ENCODE measurements around the gene GLT1D1. TPM values are rescaled to one million over a fixed set of nuclear protein-coding genes. Genes with fewer than 3 reads are reported as not detected.

GLT1D1 gene
- polyA plus RNA-seq, 3 donors: 40.6 to 55.6 (median 53.3) TPM

DNA sequence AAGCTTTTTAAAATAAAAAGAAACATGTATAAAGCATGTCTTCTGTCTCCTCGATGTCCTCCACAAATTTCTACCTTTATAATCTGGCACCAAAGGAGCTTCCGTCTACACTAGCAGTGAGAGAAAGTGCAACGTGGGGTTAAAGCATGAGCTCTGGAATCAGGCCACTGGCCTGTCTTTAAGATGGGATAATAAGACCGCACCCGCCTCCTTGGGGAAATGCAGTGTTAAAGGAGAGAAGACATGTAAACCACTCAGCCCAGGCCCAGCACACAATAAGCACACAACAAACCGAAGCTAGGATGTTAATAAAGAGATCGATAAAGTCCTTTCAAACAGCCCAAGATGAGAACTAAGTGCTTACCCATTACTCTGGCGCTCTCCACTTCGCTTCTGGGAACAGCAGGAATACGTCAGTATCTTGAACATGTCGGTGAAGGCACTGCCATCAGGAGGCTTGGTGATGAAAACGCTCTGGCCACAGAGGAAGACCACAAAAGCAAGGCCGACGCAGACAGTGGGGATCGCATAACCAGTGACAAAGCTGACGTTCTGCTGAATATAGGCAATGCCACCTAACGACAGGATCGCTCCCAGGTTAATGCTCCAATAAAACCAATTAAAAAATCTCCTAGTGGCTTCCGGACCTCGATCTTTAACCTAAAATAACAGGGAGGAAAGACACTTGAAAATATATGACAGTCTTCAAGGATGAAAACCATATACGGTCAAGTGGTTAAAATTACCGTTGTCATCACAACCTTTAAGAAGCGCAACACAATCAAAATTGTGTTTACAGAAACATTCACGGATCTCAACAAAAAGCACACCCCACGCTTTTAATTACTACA is 38.6 kb upstream of the GLT1D1 start:
- H3K79me2 ChIP-seq (ENCODE audit: insufficient read depth, low read length): peaks cover 100% of the 10 kb centered on the region
- intact Hi-C loops (cut with micrococcal nuclease): loop anchor here in 1 of 2 donors (5.0 kb wide), 1 partner anchor 38 kb away; the partner anchor contains the start of gene GLT1D1
- no peaks in the 10 kb centered on the region for H3K27me3 ChIP-seq (ENCODE audit: control insufficient read depth in 2 of 2, insufficient read depth in 2 of 2, low read length in 2 of 2)
- no peaks in the 10 kb centered on the region for H3K9me3 Mint-ChIP-seq
- peaks cover 57% of the 10 kb centered on the region for H3K4me1 Mint-ChIP-seq
- H4K20me1 ChIP-seq (ENCODE audit: insufficient read depth, low read length): peaks cover 84% of the 10 kb centered on the region
- WGBS (ENCODE audit: insufficient coverage): 97% methylated on average over 10 of the region's 25 CpGs
- no peak for DNase-seq
- peaks cover 0 to 2% (median 0%) of the 10 kb centered on the region in 3 donors for H3K27me3 Mint-ChIP-seq (ENCODE audit: low read depth in 3 of 3)
- H3K9me3 ChIP-seq (replicated peaks in 1 of 2; ENCODE audit: control insufficient read depth in 1 of 2, insufficient read depth in 1 of 2, low read length in 2 of 2): no peaks in the 10 kb centered on the region
- H3K36me3 Mint-ChIP-seq: peaks cover 46 to 70% of the 10 kb centered on the region in 2 donors
- TF ChIP-seq CTCF (IDR thresholded peaks at IDR 0.05): no peak
- peaks cover 22 to 48% of the 10 kb centered on the region in 2 donors for H3K36me3 ChIP-seq (replicated peaks in 1 of 2; ENCODE audit: control insufficient read depth in 1 of 2, insufficient read depth in 2 of 2, low read length in 2 of 2)
- no peak overlapping the region for H3K4me2 ChIP-seq (replicated peaks; ENCODE audit: extremely low read depth, low read length, poor library complexity, severe bottlenecking)
- H3K4me1 ChIP-seq (ENCODE audit: control insufficient read depth in 1 of 2, insufficient read depth in 2 of 2, low read length in 2 of 2): peaks cover 55 to 64% of the 10 kb centered on the region in 2 donors
- H3K27ac ChIP-seq (ENCODE audit: low read depth in 1 of 2, low read length in 2 of 2): peak overlapping the region in 1 of 2 donors; percentile 37
- no peak overlapping the region for H2AFZ ChIP-seq (ENCODE audit: insufficient read depth, low read depth, low read length, poor library complexity, severe bottlenecking)
- no peak overlapping the region for H3K4me3 Mint-ChIP-seq
- no peak overlapping the region for H3K4me3 ChIP-seq (replicated peaks in 1 of 3; ENCODE audit: low read depth in 2 of 3, low read length in 3 of 3)
- H3K27ac Mint-ChIP-seq: peak overlapping the region in 4 of 7 donors; percentile 5 to 82 (median 28)
- no peak overlapping the region for H3K9ac ChIP-seq (ENCODE audit: insufficient read depth, low read length, poor library complexity, severe bottlenecking)

DNA sequence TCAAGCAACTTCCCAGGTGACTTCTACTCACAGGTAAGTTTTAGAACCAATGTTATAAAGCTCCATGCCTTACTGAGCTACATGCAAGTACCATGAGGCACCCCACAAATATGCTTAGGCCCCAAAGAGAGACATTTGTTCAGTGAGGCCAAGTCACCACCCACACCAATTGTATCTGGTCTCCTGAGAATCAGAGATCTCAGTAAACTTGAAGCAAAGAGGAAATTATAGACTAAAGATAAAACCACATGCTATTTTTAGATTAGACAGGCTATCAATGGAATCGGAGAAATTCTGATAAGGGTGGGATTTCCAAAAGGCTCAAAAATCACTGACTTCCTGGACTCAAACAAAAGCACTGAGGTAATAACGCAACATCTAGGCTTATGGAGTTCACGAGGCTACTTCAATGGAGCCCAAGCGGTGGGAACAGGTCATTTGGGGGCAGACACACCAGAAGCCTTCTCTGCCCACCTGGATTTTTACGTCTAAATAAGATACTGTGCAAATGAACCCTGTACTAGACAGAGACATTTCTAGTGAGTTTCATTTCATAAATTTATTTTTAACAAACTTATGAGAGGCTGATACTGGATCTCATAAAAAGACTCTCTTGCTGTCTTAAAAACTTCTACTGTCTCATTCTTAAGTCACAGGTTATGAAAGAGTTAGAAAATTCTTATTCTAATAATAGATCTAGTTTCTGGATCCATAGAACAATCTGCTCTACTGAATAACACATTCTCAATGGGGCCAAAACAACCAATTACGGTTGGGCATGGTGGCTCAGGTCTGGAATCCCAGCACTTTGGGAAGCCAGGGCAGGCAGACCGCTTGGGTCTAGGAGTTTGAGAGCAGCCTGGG is 37.3 kb upstream of the GLT1D1 start:
- TF ChIP-seq CTCF (IDR thresholded peaks at IDR 0.05): no peak
- no peak for DNase-seq
- H3K9me3 Mint-ChIP-seq: no peaks in the 10 kb centered on the region
- peak overlapping the region; percentile 28 to 92 (median 82) for H3K27ac Mint-ChIP-seq
- peaks cover 58% of the 10 kb centered on the region for H3K4me1 Mint-ChIP-seq
- intact Hi-C loops (cut with micrococcal nuclease): loop anchor here in 1 of 2 donors (5.0 kb wide), 1 partner anchor 36 kb away; the partner anchor contains the start of gene GLT1D1
- H3K4me3 ChIP-seq (replicated peaks in 1 of 3; ENCODE audit: low read depth in 2 of 3, low read length in 3 of 3): no peak overlapping the region
- no peaks in the 10 kb centered on the region for H3K27me3 ChIP-seq (ENCODE audit: control insufficient read depth in 2 of 2, insufficient read depth in 2 of 2, low read length in 2 of 2)
- no peaks in the 10 kb centered on the region for H3K9me3 ChIP-seq (replicated peaks in 1 of 2; ENCODE audit: control insufficient read depth in 1 of 2, insufficient read depth in 1 of 2, low read length in 2 of 2)
- H3K27ac ChIP-seq (ENCODE audit: low read depth in 1 of 2, low read length in 2 of 2): peak overlapping the region; percentile 48 to 82
- peaks cover 22 to 42% of the 10 kb centered on the region in 2 donors for H3K36me3 ChIP-seq (replicated peaks in 1 of 2; ENCODE audit: control insufficient read depth in 1 of 2, insufficient read depth in 2 of 2, low read length in 2 of 2)
- peaks cover 78% of the 10 kb centered on the region for H4K20me1 ChIP-seq (ENCODE audit: insufficient read depth, low read length)
- H2AFZ ChIP-seq (ENCODE audit: insufficient read depth, low read depth, low read length, poor library complexity, severe bottlenecking): no peak overlapping the region
- no peak overlapping the region for H3K4me2 ChIP-seq (replicated peaks; ENCODE audit: extremely low read depth, low read length, poor library complexity, severe bottlenecking)
- no peak overlapping the region for H3K4me3 Mint-ChIP-seq
- peaks cover 55 to 65% of the 10 kb centered on the region in 2 donors for H3K4me1 ChIP-seq (ENCODE audit: control insufficient read depth in 1 of 2, insufficient read depth in 2 of 2, low read length in 2 of 2)
- peaks cover 0 to 2% (median 0%) of the 10 kb centered on the region in 3 donors for H3K27me3 Mint-ChIP-seq (ENCODE audit: low read depth in 3 of 3)
- H3K9ac ChIP-seq (ENCODE audit: insufficient read depth, low read length, poor library complexity, severe bottlenecking): no peak overlapping the region
- H3K36me3 Mint-ChIP-seq: peaks cover 46 to 65% of the 10 kb centered on the region in 2 donors
- WGBS (ENCODE audit: insufficient coverage): 76% methylated on average over 5 of the region's 7 CpGs
- peaks cover 100% of the 10 kb centered on the region for H3K79me2 ChIP-seq (ENCODE audit: insufficient read depth, low read length)

Data from CD14-positive monocyte (primary cell).